Activated T-cell treated with anti-CD3 and anti-CD28 coated beads, Interleukin-2, amount 50 U/mL, for 72 hours (primary cell): ENCODE results near the gene FLT1. TPM values are rescaled to one million over a fixed set of nuclear protein-coding genes. Genes with fewer than 3 reads are reported as not detected.

Experiments
- ATAC-seq, 2 donors: fragments of 150-1000 bp; cut with Tn5 transposase; replicated peaks in 1 of 2; 2 replicates each; pipeline ENCODE4 v1.10.0; 2021; ENCODE audit warnings: moderate library complexity in 2 of 2, mild to moderate bottlenecking in 1 of 2
- DNase-seq, 2 donors: peaks; one replicate each; pipeline ENCODE4 v3.0.0; 2021 to 2022; ENCODE audit warnings: mixed read lengths in 1 of 2
- H3K27ac Mint-ChIP-seq: one replicate; pipeline ENCODE4 v1.8.0; 2022; ENCODE audit warnings: mild to moderate bottlenecking, moderate library complexity, mixed read lengths
- H3K27me3 Mint-ChIP-seq: one replicate; pipeline ENCODE4 v1.8.0; 2022; ENCODE audit warnings: low read depth, mixed read lengths
- H3K36me3 Mint-ChIP-seq, 2 donors: one replicate each; pipeline ENCODE4 v1.8.0; 2022; ENCODE audit warnings: mixed read lengths in 2 of 2, mild to moderate bottlenecking in 1 of 2; ENCODE audit not compliant: insufficient read depth in 2 of 2
- H3K4me1 Mint-ChIP-seq: one replicate; pipeline ENCODE4 v1.8.0; 2022; ENCODE audit warnings: low read depth, mixed read lengths
- H3K4me3 Mint-ChIP-seq, 2 donors: one replicate each; pipeline ENCODE4 v1.8.0; 2022; ENCODE audit warnings: mild to moderate bottlenecking in 2 of 2, mixed read lengths in 2 of 2, moderate library complexity in 2 of 2
- H3K9me3 Mint-ChIP-seq, 2 donors: one replicate each; pipeline ENCODE4 v1.8.0; 2022; ENCODE audit warnings: mixed read lengths in 2 of 2
- total RNA-seq, 2 donors: library from RNA; stranded (reverse); gene quantifications; one replicate each; pipeline ENCODE4 v1.2.3, GENCODE V29; 2022

Gene FLT1
- total RNA-seq, 2 donors from 2014 or later: 35.8 to 43.8 TPM

- Mint-ChIP-seq H3K36me3 (peaks cover 2 to 14% of the 10 kb centered on the region in 2 donors), H3K4me1 (no peaks in the 10 kb centered on the region), H3K27ac (no peak overlapping the region), H3K4me3 (no peak overlapping the region), H3K27me3 (no peaks in the 10 kb centered on the region), H3K9me3 (no peaks in the 10 kb centered on the region)
- DNase-seq (no peak), ATAC-seq (no peak)
These were observed 36.3 kb downstream of the FLT1 start for GRCh38 chr13:28458608-28459007.

- H3K36me3 Mint-ChIP-seq: peaks cover 2 to 14% of the 10 kb centered on the region in 2 donors
- no peaks in the 10 kb centered on the region for H3K4me1 Mint-ChIP-seq
- H3K9me3 Mint-ChIP-seq: no peaks in the 10 kb centered on the region
- H3K27ac Mint-ChIP-seq: no peak overlapping the region
- no peak for ATAC-seq
- H3K4me3 Mint-ChIP-seq: no peak overlapping the region
- no peak for DNase-seq
- no peaks in the 10 kb centered on the region for H3K27me3 Mint-ChIP-seq
These were observed 36.9 kb downstream of the FLT1 start for GRCh38 chr13:28458051-28458450.

DNA sequence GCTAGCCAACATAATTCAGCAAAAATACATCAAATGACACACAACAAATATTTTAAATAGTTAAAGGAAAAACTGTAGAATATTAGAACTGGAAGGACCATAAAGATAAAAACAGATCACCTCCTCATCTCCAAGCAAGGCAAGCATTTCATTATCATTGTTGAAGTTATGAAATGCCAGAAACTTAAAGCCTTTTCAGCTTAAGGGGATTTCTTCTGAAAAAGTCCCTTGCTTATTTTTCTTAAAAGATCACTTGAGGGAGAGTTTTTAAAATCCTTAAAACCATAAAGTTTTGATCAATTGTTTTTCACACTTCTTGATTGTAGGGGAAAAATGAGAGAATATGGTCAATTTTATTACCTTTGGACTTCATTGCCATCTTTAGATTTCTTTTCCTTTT is 37.4 kb downstream of the FLT1 start:
- no peak overlapping the region for H3K4me3 Mint-ChIP-seq
- H3K27ac Mint-ChIP-seq: no peak overlapping the region
- ATAC-seq: no peak
- no peaks in the 10 kb centered on the region for H3K27me3 Mint-ChIP-seq
- H3K36me3 Mint-ChIP-seq: peaks cover 2 to 13% of the 10 kb centered on the region in 2 donors
- no peaks in the 10 kb centered on the region for H3K4me1 Mint-ChIP-seq
- DNase-seq: no peak
- H3K9me3 Mint-ChIP-seq: no peaks in the 10 kb centered on the region

- H3K27ac Mint-ChIP-seq: peak overlapping the region; percentile 5
- no peak for DNase-seq
These were observed 39.2 kb downstream of the FLT1 start for GRCh38 chr13:28455580-28456194.

GRCh38 chr13:28452755-28453154 is 42.2 kb downstream of the FLT1 start:
- peaks cover 0 to 2% of the 10 kb centered on the region in 2 donors for H3K9me3 Mint-ChIP-seq
- H3K36me3 Mint-ChIP-seq: peaks cover 4 to 25% of the 10 kb centered on the region in 2 donors
- DNase-seq: no peak
- ATAC-seq: no peak
- H3K4me3 Mint-ChIP-seq: no peak overlapping the region
- H3K27ac Mint-ChIP-seq: no peak overlapping the region
- peaks cover 5% of the 10 kb centered on the region for H3K4me1 Mint-ChIP-seq
- no peaks in the 10 kb centered on the region for H3K27me3 Mint-ChIP-seq

More at GRCh38 chr13:28455580-28456194, 39.2 kb downstream of the FLT1 start:
- Mint-ChIP-seq H3K4me1 (no peaks in the 10 kb centered on the region), H3K36me3 (peaks cover 0 to 7% of the 10 kb centered on the region in 2 donors), H3K4me3 (no peak overlapping the region), H3K9me3 (no peaks in the 10 kb centered on the region), H3K27me3 (no peaks in the 10 kb centered on the region)
- ATAC-seq: no peak

GRCh38 chr13:28451482-28452217 is 43.3 kb downstream of the FLT1 start:
- Mint-ChIP-seq H3K36me3 (peaks cover 4 to 26% of the 10 kb centered on the region in 2 donors), H3K27me3 (no peaks in the 10 kb centered on the region), H3K9me3 (peaks cover under 1 to 3% of the 10 kb centered on the region in 2 donors), H3K4me1 (peaks cover 5% of the 10 kb centered on the region), H3K4me3 (no peak overlapping the region), H3K27ac (no peak overlapping the region)
- ATAC-seq (no peak), DNase-seq (no peak)

- H3K9me3 Mint-ChIP-seq: peaks cover 2 to 5% of the 10 kb centered on the region in 2 donors
- peaks cover 6 to 32% of the 10 kb centered on the region in 2 donors for H3K36me3 Mint-ChIP-seq
- H3K4me1 Mint-ChIP-seq: peaks cover 5% of the 10 kb centered on the region
- H3K4me3 Mint-ChIP-seq: no peak overlapping the region
- no peak overlapping the region for H3K27ac Mint-ChIP-seq
- DNase-seq (no peak), ATAC-seq (peak in 1 of 2 donors; percentile 9)
- H3K27me3 Mint-ChIP-seq: no peaks in the 10 kb centered on the region
These were observed 44.8 kb downstream of the FLT1 start for GRCh38 chr13:28449826-28450773.

- Mint-ChIP-seq H3K4me1 (peaks cover 5% of the 10 kb centered on the region), H3K27me3 (no peaks in the 10 kb centered on the region), H3K27ac (no peak overlapping the region), H3K4me3 (no peak overlapping the region), H3K9me3 (peaks cover 5 to 6% of the 10 kb centered on the region in 2 donors), H3K36me3 (peaks cover 7 to 37% of the 10 kb centered on the region in 2 donors)
- no peak for ATAC-seq
- no peak for DNase-seq
These were observed 46.1 kb downstream of the FLT1 start for GRCh38 chr13:28448651-28449358.

DNA sequence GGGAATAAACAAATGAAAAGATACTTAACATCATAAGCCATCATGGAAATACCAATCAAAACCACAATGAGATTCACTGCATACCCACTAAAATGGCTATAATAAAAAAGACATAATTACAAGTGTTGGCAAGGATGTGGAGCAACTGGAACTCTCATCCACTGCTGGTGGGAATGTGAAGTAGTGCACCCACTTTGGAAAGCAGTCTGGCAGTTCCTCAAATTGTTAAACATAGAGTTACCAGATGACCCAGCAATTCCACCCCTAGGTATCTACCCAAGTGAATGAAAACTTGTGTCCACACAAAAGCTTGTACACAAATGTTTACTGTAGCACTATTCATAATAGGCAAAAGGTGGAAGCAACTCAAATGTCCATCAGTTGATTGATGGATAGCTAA is 46.9 kb downstream of the FLT1 start:
- H3K4me3 Mint-ChIP-seq: no peak overlapping the region
- no peak for ATAC-seq
- no peak for DNase-seq
- H3K36me3 Mint-ChIP-seq: peaks cover 8 to 41% of the 10 kb centered on the region in 2 donors
- no peaks in the 10 kb centered on the region for H3K27me3 Mint-ChIP-seq
- H3K27ac Mint-ChIP-seq: no peak overlapping the region
- peaks cover 5% of the 10 kb centered on the region for H3K4me1 Mint-ChIP-seq
- peaks cover 5 to 6% of the 10 kb centered on the region in 2 donors for H3K9me3 Mint-ChIP-seq

DNA sequence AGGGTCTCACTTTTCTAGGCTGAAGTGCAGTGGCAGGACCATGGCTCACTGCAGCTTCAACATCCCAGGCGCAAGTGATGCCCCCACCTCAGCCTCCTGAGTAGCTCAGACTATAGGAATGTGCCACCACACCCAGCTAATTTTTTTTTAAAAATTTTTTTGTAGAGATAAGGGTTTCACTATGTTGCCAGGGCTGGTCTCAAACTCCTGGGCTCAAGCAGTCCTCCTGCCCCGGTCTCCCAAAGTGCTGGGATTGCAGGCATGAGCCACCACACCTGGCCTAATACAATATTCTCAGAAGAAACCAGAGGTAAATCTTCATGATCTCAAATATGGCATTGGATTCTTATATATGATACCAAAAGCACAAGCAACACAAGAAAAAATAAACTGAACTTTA is 47.7 kb downstream of the FLT1 start:
- H3K36me3 Mint-ChIP-seq: peaks cover 8 to 40% of the 10 kb centered on the region in 2 donors
- H3K9me3 Mint-ChIP-seq: peaks cover 5 to 6% of the 10 kb centered on the region in 2 donors
- H3K4me1 Mint-ChIP-seq: peaks cover 5% of the 10 kb centered on the region
- DNase-seq (no peak), ATAC-seq (no peak)
- H3K27me3 Mint-ChIP-seq: no peaks in the 10 kb centered on the region
- H3K27ac Mint-ChIP-seq: no peak overlapping the region
- H3K4me3 Mint-ChIP-seq: no peak overlapping the region

DNA sequence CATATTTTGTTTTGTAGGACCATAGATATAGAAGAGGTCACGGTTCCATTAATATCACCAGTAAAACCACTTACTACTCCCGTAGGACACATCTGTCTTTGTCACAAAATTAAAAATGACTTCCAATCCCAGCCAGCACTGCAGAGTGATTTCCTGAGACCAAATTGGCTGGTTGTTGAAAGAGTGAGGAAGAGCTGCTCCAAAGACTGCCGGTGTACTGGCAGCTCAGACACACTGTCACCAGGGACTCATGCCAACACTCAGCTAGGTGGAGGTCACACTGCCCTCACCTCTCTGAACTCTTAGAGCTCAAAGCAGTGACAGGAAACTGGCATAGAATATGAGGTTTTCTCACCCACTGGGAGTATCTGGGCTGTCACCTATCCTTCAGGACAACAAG is 52.1 kb downstream of the FLT1 start:
- ATAC-seq: no peak
- Mint-ChIP-seq H3K4me3 (no peak overlapping the region), H3K4me1 (no peaks in the 10 kb centered on the region), H3K27me3 (no peaks in the 10 kb centered on the region), H3K27ac (no peak overlapping the region), H3K36me3 (peaks cover 4 to 22% of the 10 kb centered on the region in 2 donors), H3K9me3 (peaks cover 5% of the 10 kb centered on the region in 2 donors)
- DNase-seq: no peak

DNA sequence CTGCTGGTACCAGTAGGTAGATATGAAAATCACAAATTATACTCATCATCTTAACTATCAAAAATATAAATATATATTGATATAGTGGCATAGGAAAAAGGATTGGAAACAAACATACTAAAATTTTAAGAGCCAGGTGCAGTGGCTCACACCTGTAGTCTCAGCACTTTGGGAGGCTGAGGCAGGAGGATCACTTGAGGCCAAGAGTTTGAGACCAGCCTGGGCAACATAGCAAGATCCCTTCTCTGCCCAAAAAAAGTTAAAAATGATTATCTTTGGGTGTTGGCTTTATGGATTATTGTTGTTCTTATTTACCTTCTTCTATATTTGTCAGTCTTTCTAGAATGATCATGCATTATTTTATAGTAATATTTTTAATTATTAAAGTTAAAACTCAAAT is 53.4 kb downstream of the FLT1 start:
- DNase-seq (no peak), ATAC-seq (no peak)
- peaks cover 3 to 20% of the 10 kb centered on the region in 2 donors for H3K36me3 Mint-ChIP-seq
- H3K9me3 Mint-ChIP-seq: peaks cover 3% of the 10 kb centered on the region in 2 donors
- no peak overlapping the region for H3K4me3 Mint-ChIP-seq
- H3K27ac Mint-ChIP-seq: no peak overlapping the region
- no peaks in the 10 kb centered on the region for H3K27me3 Mint-ChIP-seq
- no peaks in the 10 kb centered on the region for H3K4me1 Mint-ChIP-seq
